HG03558 (cell line): Measurements from ENCODE around the gene THRB.

Experiments used
- ATAC-seq: cut with Tn5 transposase; IDR thresholded peaks from one replicate; pipeline ENCODE4 v1.9.1; 2021; ENCODE audit warnings: moderate number of reproducible peaks; ENCODE audit not compliant: unreplicated experiment; ENCODE audit errors: extremely low read depth

Gene THRB

DNA sequence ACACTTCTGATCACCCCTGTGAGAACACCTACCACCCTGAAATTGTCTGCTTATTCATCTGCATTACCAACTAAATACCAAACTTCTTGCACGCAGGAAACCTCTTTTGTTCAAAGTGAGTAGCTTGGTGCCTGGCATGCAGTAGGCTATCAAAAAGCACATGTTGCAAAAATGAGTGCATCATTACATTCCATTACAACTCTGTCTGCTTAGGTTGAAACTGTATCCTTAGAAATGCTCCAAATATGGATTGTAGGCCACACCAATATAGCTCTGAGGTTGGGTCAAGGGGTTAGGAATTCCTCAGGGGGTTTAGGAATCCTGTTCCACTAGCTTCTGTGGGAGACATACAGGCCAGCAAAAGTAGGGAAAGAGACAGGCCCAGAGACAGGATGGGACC, 107.2 kb downstream of the THRB start:
- no peak for ATAC-seq

DNA sequence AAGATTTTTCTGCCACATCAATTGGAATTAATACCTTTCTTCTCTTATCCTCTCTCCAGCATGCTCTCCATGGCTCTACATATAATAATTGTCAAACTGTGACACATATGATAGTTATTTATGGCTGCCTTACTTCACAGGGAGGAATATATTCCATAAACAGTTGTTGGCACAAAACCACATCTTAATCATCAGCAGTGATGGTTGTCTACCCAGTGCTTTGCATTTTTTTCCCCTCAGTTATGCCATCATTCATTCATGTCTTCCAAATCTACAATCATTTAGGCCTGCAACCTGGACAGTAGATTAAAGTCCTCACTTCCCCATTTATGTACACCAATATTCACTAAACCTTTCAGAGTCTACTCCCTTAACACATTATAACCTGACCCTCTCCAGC, 107.7 kb downstream of the THRB start:
- ATAC-seq = no peak

DNA sequence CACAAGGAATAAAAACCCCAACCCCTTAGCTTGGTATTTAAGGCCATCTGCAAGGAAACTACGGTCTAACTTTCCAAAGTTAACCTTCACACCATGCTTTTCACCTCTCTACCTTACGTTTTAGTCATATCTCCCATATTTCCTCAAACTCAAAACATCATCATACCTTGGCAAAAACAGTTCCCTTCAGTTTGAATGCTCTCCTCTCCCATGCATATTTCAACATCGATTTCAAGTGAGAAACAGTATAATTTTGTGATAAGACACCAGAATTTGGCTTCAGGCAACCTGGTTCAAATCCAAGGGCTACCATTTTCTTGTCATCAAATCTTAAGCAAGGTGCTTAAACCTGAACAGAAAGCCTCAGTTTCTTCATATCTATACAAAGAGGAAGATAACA, 108.2 kb downstream of the THRB start:
- ATAC-seq = no peak

DNA sequence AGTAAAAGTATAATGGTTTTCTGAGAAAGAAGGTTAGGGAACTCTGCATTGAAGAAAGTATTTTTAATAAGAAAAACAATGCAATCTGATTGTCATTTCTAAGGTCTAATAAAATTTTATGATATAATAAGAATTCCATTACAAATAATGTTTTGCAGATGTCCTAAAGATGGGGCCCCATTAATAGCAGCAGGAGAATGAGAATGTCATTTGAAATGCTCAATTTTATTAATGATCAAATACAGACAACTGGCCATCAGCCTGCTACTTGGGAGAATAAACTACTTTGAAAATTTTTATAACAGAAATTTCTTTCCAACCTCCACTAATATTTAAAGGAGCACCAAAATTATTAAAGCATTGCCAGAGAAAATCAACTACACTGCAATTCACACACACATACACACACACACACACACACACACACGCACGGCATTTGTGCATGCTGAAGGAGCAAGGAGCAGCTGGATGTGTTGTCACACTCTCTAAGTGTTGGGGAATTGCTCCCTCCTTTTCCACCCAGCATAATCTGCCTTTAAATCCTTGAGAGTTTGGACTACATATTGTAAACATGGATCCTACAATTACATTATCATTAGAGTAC, 109.5 kb downstream of the THRB start:
- no peak for ATAC-seq

DNA sequence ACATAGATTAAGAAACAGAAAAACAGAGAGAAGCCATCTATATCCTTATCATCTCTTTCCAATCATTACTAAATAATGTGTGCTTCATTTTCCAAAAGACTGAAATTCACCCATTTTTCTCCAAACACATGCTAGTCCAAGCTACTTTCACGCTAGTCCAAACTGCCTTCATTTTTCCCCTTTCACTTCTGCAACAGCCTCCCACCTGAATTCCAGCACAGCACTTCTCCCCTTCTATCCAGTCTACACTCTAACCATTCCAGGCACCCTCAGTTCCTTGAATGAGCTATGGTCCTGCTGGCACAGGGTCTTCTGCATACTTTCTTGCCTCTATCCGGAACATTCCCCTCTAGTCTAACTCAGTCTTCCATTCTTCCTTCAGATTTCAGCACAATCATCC, 112.0 kb downstream of the THRB start:
- no peak for ATAC-seq

DNA sequence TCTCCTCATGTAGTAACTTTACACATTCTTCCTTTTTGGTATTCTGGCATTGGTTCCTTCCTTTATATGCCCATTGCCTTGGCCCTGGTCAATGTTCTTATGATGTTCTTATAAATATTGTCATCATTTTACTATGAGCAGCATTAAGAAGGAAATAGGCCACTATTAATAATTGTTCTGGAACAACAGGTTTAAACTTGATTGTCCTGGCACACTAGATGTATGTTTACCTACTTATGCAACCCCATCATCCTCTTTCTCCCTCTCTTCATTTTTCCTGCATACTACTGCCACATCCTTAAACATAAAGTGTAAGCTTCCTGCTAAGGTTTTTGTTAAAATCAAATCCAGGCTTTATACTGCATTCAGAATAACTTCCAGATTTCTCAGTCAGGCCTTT, 114.7 kb downstream of the THRB start:
- ATAC-seq = no peak

DNA sequence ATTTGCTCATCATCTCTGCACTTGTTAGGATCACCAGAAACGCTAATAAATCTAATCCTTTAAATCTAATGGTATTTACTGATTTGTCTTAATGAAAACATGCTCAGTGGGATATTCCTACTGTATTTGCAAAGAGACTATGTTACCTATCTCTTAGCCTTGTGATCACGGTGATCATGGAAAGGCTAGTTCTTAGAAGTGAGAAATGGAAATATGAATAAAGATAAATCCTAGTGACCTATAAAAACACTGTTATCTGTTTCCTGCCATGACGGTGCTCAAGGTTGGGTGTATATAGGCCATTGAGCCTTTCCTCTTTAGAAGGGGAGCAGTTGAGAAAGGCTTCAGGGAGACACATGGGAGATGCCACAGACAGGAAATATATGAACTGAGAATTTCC, 116.3 kb downstream of the THRB start:
- no peak for ATAC-seq

DNA sequence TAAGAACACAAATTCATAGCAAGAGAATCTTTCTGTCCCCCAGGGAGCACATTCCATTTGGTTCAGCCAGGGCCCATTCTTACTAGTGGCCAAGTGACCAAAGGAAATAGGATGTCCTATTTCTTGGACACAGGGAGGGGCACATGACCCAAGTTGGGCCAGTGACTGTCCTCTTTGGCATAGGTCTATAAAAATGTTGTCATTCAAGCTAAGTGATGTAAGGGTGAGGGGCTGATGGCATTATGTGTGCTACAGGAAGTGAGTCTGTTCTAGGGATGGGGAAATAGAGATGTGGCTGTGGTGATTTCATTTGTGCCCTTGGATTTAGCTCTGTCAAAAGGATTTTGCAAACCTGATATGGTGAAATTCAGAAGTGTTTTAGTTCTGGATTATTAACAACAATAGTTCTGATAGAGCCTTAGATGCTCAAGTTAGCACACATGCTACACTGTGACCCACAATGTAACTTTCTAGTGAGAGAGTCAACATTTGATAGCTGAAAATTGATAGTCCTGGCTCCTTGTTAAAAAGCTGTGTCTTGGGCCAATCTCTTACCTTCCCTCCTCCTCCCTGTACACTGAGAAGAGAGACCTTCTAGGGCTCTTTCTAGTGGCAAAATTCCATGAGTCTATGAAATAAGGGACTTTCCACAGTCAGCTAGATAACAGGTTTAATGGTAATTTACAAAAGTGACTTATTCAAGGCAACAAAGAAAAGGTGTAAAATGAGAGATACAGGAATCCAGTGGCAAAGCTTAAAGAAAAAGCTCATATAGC, 117.2 kb downstream of the THRB start:
- ATAC-seq = no peak

DNA sequence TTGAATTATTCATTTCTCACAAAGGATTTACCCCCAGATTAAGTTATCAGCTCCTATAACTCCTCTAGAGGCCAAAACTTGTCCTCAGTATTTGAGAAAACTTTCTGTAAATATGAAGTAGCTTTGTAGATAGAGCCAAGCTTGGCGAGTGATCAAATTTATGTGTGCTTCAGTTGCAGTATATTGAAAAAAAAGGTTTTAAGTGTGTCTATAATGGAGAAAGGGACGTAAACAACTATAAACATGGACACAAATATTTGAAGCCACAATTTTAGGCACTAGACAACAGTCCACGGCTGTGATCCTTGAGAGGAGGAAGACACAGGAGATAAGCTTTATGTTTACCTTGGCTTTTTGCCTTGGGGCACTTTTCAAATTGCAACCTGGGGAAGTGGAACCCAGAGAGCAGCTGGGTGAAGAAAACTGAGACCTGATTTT, 118.7 kb downstream of the THRB start:
- ATAC-seq = no peak

DNA sequence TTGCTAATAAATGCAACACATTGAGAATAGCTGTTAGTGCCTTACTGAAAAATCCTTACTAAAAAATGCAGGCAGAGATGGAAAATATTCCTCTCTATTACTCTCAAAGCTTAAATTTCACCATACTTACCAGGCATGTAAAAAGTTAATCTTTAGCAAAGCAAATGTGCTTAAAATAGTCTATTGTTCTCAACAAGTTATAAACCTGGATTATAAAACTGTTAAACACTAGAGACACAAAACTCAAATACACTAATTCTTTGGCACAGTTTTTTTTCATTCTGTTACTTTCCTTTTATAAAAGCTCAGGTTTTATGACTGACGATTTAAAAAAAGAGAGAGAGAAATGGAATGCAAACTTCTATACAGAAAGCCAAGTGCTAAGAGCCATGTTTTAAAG, 119.8 kb downstream of the THRB start:
- no peak for ATAC-seq

DNA sequence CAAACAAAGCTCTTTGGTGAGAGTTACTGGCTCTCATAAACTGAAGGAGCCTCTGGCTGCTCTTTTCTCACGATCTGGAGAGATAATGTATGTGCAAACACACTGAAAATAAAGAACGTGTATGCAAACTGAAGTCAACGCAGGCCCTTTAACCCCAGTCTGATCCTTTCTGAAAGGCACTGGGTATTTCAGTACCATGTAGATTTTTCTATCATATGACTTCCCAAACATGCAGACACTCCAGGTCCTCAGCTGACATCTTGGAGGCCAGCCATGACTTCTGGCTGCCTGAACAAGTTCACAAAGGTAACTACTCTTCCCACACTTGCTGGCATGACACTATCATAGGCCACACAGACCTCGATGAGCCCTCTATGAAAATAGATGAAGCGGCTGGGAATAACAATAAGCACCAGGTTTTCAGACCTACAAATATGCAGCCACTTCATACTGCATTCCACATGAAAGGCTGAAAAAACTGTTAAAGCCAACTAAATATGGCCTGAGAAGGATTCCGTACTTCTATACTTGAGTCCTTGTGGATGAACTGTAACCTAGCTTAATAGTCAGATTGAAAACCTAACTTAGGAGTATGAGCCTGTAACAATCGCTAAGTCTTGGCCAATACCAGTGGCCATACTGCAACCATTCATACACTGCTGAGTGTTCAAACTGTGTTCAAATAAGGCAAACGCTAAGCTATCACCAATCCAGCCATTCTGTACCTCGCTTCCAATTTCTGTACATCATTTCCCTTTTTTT, 121.3 kb downstream of the THRB start:
- no peak for ATAC-seq

DNA sequence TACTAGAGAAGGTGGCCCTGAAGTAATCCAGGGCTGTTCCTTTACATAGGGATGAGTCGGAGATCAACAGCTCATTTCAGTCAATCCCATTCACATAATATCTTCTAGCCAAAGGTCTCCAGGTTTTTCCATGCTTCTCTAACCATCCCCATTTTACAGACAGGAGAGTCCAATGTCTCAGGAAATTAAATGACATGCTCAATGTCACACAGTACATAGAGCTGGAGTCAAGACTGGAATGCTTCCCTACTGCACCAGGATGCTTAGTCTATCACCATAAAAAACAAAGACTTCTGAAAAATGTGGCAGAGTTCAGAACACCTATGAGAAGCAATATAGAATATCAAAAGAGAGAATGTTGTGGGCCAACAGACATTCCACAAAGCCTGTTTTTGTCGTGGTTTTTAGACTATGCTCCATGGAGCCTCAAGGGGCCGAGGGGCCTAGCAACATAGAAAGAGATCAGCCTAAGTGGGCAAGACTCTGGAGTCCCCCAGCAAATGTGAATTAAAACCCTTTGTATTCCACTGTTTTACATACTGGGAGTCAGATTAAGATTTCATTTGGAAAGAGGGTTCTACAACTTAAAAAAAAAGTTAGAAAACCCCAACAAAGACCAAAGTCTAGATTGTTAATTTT, 122.0 kb downstream of the THRB start:
- no peak for ATAC-seq

DNA sequence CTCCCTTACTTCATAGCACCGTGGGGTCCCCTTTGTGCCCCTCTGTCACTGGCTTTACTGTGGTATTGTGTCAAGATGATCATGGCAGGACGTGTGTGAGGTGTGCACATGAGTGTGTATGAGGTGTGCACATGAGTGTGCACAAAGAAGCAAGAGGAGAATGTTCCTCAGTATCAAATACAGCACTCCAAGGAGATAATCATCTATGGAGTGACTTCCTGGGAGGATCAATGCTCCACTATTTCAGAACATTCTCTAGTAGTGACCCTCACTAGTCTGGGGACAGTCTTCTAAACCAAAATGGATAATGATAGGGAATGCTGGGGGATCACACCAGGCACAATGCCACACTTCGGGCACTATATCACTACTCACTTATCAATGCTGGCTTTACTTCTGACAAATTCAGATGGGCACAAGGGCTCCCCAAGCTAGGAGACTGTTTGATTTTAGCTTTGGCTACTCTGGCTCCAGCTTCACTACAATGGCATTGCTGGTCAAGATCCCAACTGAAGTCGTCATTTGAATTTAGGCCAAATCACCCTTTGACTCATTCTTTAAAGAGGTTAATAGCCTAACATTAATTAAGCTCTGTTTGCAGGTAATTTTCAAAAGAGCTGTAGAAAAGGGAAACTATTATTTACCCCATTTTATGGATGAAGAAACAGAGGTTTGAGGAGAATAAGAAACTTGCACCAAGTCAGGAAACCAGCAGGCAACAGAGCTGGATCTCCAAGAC, 124.1 kb downstream of the THRB start:
- no peak for ATAC-seq

DNA sequence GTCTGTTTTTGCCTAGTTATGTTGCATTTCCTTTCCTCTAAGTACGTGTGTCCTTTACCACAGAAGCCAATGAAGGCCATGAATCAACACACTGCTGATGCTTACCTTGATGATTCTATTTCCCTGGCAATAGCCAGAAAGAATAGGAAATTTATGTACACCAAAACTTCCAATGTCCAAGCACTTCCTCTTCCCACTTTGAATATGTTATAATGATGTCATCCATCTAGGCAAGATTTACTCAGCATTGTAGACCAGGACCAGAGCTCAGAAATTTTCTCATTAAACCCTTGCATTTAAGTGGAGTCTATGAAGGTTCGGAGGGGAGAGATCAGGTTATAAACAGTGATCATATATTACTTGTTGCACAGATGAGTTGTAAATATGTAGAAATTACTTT, 126.0 kb downstream of the THRB start:
- ATAC-seq = no peak

DNA sequence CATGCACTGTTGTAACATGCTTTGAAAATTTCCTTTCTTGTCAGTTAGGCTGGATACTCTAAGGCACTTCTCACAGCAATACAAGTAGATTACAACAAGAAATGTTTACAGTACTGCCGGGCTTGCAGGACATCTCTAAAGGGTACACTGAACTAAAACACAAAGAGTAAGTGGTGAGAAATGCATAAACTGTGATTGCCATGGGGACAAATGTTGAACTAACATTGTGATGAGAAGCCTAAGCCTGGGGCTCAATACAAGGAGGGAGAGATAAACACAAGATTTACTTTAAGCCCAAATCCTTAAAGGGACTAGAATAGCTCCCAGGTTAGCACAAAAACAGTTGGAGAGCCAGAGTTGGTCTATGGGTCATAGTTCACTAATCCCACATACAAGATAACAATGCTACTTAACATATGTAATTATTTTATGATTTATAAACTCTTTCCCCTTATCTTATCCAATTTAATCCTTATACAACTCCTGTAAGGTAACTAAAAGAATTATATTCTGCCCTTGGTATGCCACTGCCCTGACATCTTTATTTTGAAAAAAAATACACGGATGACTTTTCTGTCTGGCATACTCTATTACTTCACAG, 126.9 kb downstream of the THRB start:
- no peak for ATAC-seq

DNA sequence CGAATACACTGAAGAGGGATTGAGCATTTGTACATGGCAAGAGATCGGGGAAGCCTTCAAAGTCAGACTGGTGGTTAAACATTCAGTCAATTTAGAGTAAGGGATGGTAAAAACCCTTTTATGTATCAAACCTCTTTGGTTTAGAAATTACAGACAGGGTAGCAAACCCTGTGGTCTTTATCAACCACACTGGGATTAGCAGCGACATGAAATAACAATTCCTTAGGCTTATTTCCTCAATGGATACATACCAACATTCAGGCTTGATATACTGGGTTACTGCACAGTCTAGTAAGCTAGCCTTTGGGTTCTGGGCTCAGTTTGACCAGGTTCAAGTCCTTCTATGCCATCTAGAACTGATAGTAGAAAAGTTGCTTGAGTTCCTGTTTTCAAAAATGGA, 127.4 kb downstream of the THRB start:
- no peak for ATAC-seq

DNA sequence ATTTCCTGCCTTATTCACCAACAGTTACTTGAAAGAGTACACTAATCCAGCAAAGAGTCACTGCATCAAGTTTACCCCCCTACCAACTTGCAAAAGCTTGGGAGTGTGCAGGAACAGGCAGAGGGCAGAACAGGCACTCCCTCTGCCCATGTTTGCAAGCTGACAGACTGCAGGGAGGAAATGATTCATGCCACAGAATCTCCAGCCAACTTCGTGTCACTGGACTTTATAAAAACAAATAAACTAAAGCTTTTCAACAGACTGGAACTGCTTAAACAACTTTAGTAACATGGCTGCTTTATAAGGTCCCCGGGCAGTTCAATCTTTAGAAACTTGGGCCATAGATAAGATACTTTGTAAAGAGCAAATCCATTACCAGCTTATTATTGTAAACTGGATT, 129.5 kb downstream of the THRB start:
- no peak for ATAC-seq

DNA sequence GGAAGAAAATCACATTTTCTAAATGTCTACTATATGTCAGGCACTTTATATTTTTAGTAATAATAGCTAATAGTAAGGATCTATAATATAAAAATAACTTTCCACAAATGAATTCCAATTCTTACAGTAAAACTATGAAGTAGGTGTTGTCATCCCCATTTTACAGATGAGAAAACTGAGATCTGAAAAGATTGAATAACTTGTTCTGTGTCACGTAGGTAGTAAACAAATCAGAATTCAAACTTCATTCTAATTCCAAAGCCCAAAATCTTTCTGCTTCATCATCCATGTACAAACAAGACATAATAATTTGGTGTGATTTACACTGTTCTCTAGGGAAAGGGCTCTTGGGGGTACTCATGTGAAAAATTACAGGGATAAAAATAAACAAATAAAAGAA, 130.3 kb downstream of the THRB start:
- ATAC-seq = no peak

DNA sequence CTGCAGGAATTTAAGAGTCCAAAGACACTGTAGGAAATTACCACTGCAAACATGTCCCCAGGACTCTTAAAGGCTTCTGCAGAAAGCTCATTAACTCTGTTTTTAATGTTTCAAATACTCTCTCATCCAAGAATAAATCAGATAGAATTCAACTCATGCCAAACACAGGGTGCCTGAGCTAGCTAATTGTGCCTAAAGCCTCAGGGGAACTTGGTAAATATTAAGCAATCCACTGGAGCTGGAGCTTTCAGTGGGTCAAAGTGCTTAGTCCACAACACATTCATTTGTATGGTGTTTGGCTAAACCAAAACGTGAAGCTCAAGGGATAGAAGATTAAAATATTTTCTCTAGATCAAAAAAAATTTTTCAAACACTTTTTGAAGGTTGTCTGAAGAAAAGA, 131.4 kb downstream of the THRB start:
- no peak for ATAC-seq

DNA sequence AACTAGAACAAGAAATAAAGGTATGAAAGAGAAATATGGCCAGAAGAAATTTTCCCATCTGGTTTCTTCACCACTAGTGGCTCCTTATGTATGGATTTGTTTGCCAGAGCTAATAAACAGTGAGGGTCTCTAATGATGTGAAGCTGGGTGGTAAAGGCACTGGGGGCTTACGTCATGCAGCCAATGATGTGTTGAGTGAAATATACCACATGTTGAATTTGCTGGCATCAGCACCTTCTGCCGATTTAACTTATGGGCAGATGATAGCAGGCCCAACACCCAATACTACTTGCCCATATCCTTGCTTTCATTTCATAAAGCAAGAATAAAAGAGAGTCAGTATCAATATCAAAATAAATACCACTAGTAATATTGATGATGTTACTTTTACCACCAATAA, 133.0 kb downstream of the THRB start:
- ATAC-seq = no peak
